Measurements from ENCODE around the gene GNAI2.
"Not testable (repeated sequence)": the region's sequence is repeated elsewhere in the genome, so short reads cannot be mapped to it uniquely, and the experiment has no call there.

GNAI2 gene

DNA sequence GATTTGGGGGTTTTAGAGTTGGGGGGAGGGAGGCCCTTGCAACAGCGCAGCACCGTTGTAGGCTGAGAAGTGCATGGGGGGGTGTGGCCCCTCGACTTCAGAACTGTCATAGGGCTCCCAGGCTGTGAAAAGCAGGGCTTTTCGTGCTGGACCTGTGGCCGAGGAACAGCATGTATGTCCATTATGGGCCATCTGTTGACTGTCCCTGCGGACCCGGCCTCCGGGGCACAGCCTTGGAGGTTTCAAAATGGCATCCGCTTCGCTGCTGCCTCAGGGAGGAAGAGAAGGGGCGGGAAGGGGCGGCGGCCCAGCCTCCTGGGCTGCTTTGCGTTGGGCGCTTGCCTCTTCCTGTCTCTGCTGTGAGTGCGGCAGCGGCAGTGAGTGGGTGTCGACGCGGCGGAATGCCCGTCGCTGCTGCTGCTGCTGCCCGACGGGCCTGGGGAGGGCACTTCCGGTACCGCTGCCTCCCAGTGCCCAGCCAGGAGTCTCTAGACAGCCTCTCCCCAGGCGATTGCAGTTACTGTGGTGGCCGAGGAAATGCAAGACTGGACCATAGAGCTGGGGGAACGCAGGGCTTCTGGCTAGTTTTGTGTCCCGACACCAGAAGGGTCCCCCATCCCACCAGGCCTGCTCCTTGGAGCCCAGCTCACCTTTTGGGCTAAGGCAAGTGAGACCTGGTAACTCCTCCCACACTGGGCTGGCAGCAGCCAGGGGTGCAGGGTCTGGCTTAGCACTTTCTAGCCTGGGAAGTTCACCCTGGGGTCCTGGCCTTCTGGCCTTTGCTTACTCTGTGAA is 1.9 kb downstream of the GNAI2 start:
- intact Hi-C loops (cut with DNase I) = no loop called here
- DNase-seq = peak in 41 of 42 donors; percentile 55 to 90 (median 77)

DNA sequence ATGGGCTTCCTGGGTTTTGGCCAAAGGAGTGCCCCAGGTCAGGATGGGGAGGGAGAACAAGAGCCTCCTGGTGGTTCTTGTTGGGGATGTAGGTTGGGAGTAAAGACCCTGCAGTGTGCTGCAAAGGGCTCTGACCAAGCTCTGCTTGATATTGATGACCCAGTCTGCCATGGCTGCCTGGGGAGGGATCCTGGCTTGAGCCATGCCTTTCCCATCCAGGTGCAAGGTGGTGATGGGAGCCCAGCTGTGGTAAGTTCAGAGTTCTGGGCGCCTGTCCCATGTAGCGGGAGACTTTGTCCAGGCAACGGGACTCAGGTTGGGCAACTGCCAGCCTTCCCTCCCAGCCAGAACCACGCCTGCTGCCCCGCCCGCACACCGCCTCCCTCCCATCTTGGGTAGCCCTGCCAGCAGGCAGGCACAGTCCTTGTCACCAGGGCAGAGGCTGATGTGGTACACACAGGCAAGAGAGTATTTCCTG is 2.6 kb downstream of the GNAI2 start:
- DNase-seq = peak in 41 of 42 donors; percentile 52 to 87 (median 70)
- intact Hi-C loops (cut with DNase I) = no loop called here

DNA sequence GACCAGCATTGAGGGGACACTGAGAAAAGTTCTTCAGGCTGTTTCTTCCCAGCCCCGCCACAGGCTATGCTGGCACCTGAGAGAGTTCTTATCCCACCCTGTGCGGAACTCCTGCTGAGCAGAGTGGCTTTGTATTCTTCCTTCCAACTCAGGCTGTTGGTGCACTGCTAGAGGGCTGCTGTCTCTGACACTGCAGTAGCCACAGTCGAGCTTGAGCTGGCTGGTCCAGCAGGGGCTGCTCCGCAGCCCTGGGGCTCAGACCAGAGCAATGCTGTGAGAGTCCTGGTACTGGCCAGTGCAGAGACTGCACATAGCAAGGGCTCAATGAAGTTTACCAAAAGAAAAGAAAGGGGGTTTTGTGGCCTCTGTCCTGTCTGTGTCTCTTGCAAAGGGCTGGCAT is 3.6 kb downstream of the GNAI2 start:
- no peak for DNase-seq
- intact Hi-C loops (cut with DNase I) = no loop called here

DNA sequence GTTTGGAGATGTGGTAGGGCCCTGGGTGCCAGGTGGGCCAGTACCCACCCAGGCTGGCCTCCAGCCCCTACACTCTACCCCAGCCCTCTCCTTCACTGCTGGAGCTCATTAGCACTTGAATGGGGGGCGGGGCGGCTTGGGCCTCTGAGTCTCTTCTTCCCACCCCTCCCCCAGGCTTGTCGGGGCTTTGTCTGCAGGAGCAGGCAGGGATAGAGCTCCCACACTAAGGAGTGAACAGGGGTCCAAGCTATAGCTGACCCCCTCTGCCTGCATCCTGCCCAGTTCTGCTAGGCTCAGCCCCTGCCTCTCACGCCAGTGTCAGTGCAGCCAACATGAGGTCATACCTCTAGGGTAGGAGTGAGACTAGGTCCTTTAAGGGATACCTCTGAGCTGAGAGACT is 5.2 kb downstream of the GNAI2 start:
- DNase-seq = no peak
- intact Hi-C loops (cut with DNase I) = no loop called here

DNA sequence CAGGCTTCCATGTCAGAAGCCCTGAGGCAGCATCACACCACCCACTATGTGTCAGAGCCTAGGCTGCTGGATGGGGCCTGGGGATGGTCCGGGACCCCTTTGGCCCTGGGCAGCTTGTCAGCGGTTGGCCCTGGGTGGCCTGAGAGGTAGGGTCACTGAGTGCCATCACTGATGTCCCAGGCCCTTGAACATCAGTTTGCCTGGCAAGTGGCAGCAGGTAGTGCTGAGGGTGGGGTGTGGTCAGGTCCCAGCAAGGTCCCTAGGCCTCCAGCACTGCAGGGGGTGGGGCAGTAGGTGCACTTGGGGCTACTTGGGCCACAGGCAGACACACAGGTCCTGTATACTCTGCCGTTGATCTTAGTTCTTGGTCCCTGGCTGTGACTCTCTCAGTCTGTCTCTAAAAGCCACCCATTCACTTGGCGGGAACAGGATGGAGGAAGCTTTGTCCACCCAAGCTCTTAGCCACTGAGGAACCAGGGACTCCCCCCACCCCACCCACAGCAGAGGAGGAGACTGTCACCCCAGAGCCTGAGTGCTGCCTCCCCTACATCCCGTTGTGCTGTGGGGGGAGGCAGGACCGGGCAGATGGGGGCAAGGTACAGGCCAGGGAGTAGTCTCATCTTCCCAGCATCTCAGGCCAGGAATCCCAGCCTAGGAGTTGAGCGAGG is 5.8 kb downstream of the GNAI2 start:
- intact Hi-C loops (cut with DNase I) = no loop called here
- DNase-seq = no peak

DNA sequence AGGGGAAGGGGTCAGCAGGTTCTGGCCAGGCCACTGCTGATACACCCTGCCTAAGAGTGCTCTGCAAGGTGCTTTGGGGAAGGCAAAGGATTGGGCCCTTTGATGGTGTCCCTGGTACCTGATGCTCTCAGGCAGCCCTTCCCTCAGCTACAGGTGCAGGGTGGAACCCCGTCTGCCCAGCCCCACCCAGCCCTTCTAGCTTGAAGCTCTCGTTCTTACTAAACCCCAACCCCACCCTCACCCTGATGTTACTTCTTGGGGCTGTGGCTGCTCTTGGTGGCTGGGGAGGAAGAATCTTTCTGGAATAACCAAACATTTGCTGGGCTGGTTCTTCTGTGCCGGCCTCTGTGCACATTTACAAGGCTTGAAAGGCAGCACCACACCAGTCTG is 6.4 kb downstream of the GNAI2 start:
- intact Hi-C loops (cut with DNase I) = no loop called here
- no peak for DNase-seq

DNA sequence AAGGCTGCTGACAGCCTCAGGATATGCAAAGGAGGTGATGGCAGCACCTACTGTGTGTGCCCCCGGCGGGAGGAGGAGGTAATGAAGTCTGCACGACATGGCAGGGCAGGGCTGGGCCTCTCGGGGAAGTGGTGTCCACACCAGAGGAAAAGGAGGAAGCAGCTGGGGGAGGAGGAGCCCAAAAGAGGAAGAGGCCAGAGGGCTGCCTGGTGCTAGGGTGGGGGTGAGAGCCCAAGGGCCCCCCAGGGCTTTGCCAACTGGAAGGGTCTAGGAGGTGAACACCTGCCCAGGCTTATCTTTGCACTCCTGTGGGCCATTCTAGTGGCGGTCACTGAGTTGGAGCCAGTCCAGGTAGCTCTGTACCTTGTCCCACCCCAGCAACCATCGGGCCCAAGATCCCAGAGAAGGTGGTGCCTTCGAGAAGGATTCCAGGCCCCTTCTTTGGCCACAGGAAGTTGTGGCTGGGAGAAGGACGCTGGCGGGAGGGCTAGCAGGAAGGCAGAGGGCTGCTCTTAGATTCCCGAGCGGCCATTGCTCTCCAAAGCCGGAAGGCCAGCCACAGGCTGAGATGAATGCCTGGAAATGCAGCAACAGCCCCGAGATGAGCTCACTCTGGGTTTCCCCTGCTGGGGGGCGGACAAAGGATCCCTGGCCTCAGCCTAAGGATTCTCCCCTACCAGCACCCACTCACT is 7.0 kb downstream of the GNAI2 start:
- DNase-seq = peak in 23 of 42 donors; percentile 37 to 75 (median 58)
- intact Hi-C loops (cut with DNase I) = no loop called here

DNA sequence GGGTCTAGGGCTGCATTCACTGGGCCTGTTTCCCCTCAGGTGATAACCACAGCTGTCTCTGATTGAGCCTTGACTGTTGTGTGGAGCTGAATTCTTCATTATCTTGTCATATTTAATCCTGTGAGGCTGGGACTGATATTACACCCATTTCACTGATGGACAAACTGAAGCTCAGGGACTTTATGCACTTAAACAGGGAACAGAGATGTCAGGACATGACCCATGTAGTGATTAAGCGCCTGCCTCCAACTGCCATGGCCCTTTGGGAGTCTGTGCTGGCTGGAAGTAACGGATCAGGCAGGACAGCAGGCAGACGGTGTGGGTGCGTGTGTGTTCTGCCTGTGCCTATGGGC is 7.5 kb downstream of the GNAI2 start:
- intact Hi-C loops (cut with DNase I) = no loop called here
- DNase-seq = no peak

DNA sequence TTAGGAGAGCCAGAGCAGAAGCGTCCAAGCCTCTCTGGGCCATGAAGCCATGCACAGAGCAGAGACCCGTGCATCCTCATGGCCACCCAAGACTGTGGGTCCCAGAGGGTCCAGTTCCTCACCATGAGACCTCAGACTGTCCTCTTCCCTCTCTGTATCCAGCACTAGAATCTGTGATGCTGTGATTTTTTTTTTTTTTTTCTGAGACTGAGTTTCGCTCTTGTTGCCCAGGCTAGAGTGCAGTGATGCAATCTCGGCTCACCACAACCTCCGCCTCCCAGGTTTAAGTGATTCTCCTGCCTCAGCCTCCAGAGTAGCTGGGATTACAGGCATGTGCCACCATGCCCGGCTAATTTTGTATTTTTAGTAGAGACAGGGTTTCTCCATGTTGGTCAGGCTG is 8.8 kb downstream of the GNAI2 start:
- intact Hi-C loops (cut with DNase I); DNase-seq: not testable (repeated sequence)

DNA sequence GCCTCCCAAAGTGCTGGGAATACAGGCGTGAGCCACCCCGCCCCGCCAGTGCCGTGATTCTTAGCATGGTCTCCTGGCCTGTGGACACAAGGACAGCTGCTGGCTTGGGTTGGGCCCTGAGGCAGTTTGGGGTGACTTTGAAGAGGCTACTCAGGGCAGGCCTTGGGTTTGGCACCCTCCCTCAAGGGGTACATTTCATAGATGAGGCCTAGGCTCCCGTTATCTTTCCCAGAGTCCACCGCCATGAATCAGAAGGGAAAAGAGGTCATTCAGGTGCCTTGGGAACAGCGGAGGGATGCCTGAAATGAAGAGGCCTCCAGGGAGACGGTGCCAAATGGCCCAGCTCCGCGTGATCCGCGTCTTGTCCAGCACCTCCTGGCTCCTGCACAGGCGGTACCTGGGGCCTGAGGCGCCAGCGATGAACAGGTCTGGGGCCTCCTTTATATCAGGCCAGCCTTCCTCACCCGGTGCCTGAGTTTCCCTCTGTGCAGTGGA is 9.3 kb downstream of the GNAI2 start:
- no peak for DNase-seq

DNA sequence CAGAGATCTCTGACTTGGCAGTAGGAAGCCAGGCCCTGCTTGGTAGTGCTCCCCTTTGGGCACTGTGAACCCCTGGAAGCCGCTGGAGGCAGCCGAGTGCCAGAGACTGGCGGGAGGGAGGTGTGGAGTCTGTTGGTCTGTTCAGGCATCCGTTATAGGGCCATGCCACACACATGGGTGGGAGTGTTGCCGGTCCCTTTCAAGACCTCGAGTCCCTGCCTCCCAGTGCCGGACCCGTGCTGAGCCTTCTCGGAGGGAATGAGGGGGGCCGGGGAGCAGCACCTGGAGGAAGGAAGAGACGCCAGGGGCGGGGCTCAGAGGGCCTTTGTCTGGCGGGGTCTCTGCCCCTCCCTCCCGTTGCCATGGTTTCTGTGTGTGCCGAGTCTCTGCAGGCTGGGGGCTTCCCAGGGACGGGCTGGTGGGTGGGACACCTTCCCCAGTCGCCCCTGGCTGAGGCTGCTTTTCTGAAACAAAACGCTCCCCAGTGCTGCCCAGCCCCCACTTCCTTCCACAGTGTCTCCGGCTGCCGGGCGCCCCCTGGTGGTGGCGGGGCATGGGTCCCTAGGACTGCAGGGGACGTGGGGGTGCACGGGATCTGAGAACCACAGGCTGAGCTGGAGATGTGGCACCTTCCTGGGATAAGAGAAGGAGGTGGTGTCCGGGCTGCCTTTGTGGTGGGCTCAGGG is 10.0 kb downstream of the GNAI2 start:
- DNase-seq = peak; percentile 82 to 97 (median 92)
- intact Hi-C loops (cut with DNase I) = no loop called here

More for the DNA sequence above, 9.3 kb downstream of the GNAI2 start:
- intact Hi-C loops (cut with DNase I) = no loop called here

DNA sequence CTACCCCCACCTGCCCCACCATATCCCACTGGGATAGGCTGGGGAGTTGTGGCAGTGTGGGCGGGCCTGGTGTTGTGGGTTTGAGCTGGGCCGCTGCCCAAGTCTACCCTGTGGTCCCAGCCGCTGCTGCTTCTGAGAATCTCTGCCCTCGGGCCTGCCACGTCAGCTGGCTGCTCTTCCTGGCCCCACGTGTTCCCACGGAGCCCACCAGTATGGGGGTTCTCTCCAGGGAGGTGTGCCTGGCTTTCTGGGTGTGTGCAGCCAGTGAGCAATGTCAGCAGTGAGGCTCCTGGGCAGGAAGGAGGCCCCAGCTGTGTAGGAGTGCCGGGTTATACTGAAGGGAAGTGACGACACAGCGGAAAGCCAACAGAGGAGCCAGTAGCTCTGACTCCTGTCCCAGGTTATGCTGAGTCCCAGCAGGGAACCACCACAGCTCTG is 10.5 kb downstream of the GNAI2 start:
- intact Hi-C loops (cut with DNase I) = no loop called here
- no peak for DNase-seq

DNA sequence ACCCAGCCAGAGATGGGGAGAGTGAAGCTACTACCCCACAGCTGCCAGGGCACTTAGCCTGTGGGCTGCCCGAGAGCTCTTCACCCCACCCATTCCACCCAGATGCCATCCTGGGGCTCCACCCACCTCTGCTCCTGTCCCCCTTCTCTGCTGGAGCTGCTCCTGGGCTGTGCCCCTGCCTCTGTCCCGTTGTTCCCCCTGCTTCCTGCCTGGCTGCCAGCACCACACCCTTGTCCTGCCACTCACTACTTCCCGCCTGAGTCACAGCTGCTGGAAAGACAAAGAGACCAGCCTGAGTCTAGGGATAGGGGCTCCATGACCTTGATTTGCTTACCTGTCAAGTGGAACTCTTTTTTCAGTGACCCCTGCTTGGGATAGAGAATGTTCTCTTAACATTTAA is 12.4 kb downstream of the GNAI2 start:
- intact Hi-C loops (cut with DNase I) = no loop called here

DNA sequence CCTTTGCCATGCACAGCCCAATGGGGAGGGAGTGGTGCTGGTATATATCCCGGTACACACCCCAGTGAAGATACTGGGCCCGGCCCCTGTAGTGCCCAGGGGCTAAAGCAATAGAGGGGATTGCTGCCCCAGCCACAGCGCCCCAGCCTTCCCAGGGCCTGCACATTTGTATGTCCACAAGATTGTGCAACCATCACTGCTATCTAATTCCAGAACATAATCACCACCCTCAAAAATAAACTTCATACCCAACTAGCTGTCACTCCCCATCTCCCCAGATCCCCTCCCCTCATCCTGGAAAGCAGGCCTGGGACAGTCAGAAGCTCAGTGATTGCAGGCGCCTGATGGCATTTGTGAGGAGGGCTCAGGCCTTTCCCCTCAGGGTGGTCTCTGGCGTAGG is 13.5 kb downstream of the GNAI2 start:
- no peak for DNase-seq
- intact Hi-C loops (cut with DNase I) = no loop called here

More for the DNA sequence above, 12.4 kb downstream of the GNAI2 start:
- no peak for DNase-seq

DNA sequence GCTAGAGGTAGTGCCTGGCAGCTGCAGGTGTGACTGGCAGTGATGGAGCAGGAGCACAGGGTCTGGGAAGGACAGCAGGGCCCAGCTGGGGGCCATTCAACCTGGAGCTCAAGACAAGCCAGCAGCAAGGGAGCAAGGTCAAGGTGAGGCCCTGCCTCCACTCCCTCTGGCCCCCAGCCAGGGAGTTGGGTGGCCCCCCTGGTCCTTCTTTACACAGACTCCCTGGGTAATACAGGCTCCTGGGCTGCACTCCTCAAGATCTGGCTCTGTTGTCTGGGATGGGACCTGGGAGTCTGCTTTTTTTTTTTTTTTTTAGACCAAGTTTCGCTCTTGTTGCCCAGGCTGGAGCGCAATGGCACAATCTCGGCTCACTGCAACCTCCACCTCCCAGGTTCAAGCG is 14.5 kb downstream of the GNAI2 start:
- peak in 1 of 42 donors; percentile 2 for DNase-seq
- intact Hi-C loops (cut with DNase I) = no loop called here

DNA sequence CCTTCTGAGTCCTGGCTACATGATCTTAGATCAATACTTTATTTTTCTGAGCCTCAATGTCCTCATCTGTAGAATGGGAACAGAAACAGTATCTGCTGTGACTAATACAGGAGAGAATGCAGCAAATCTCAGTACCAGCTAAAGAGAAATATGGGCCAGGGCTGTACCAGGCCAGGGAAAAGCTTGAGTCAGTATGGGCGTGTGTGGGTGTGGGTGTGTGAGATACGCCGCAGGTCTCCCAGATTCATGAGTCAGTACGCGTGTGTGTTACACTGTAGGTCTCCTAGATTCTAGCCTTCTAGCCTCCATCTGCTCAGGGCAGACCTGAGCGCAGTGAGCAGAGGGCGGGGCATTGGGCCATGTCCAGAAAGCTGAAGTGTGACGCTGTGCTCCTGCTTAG is 15.2 kb downstream of the GNAI2 start:
- intact Hi-C loops (cut with DNase I) = no loop called here
- DNase-seq = peak in 18 of 42 donors; percentile 27 to 85 (median 62)

DNA sequence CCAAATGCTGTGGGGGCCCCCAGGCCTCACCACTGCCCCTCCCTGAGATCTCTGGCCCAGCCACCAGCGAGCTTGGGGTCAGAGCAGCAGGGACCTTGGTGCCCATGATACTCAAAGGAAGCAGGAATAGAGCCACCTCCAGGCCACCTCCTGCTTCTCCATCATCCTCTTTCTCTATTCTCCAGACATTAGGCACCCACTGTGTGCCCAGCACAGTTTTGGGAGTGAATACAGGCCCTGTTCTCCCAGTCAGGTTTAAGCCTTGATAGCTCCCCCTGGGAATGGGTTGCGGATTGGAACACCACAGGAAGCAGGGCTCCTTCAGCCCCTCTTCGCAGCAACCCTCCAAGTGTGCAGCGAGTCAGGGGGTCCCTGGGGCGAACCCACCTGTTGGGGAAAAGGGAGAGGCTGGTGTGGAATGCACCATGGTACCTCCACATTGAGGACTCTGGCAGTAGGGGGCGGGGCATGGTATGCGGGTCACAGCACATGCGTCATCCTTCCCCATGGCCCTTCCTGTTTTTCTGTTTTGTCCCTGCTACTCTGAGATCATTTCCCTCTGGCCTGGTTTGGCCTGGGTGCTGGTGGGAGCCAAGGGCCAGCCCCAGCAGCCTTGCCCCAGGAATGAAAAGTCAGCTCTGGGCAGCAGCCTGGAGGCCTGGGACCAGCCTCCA is 18.7 kb downstream of the GNAI2 start:
- peak in 2 of 42 donors; percentile 33 to 43 for DNase-seq
- intact Hi-C loops (cut with DNase I) = no loop called here

DNA sequence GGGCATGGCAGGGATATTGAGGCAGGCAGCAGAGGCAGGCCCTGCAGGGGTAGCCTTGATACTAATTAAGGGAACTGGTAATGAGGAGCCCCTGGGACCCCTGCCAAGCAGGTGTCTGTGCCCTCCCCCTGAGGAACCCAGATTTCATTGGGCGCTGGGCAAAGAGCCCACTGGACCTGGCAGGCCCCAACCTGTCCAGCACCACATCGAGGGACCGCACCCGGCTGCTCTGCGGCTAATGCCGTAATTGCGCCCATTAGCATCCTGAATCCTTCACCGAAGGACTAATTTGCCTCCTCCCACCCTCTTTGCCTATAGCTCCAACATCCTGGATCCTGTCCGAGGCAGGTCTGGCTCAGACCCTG is 19.2 kb downstream of the GNAI2 start:
- DNase-seq = no peak
- intact Hi-C loops (cut with DNase I) = no loop called here

Measured in head of caudate nucleus (tissue), 42 donors.